Cerebellar nuclear complex (tissue), 1 donor: ENCODE results near the gene LIMCH1.
A peak's percentile ranks its signal among the peaks of the same experiment; 100 is the strongest.
"Not testable (repeated sequence)": the region's sequence is repeated elsewhere in the genome, so short reads cannot be mapped to it uniquely, and the experiment has no call there.

Experiments
- DNase-seq, 2 experiments: peaks; one replicate each; lab custom pipeline; 2025; lab: John Stamatoyannopoulos, UW

Gene LIMCH1, protein sequence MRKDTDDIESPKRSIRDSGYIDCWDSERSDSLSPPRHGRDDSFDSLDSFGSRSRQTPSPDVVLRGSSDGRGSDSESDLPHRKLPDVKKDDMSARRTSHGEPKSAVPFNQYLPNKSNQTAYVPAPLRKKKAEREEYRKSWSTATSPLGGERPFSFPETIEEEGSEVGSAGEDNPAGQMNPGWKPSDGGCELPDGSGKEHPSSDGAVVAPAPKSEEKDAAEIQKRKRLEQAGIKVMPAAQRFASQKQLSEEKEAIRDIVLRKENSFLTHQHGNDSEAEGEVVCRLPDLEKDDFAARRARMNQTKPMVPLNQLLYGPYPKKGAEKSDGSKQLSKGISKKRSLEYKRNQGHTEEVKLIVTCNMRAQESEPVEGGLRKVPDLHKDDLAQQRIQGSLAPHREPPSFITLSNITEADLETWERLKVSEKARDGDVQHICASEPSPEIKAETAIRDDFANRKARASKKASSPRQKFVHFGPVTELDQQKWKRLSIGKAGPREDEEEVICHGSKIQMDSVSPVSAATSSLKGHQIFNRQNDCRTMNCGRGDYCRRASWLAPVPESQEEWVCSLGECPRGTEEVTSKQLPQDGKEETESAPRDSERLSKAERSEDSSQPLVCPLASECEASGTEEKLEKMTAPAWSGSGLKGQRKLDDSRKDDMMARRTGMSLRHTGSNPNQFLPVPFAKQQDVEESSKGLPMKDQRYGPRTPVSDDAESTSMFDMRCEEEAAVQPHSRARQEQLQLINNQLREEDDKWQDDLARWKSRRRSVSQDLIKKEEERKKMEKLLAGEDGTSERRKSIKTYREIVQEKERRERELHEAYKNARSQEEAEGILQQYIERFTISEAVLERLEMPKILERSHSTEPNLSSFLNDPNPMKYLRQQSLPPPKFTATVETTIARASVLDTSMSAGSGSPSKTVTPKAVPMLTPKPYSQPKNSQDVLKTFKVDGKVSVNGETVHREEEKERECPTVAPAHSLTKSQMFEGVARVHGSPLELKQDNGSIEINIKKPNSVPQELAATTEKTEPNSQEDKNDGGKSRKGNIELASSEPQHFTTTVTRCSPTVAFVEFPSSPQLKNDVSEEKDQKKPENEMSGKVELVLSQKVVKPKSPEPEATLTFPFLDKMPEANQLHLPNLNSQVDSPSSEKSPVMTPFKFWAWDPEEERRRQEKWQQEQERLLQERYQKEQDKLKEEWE (N-terminal part only)

DNA sequence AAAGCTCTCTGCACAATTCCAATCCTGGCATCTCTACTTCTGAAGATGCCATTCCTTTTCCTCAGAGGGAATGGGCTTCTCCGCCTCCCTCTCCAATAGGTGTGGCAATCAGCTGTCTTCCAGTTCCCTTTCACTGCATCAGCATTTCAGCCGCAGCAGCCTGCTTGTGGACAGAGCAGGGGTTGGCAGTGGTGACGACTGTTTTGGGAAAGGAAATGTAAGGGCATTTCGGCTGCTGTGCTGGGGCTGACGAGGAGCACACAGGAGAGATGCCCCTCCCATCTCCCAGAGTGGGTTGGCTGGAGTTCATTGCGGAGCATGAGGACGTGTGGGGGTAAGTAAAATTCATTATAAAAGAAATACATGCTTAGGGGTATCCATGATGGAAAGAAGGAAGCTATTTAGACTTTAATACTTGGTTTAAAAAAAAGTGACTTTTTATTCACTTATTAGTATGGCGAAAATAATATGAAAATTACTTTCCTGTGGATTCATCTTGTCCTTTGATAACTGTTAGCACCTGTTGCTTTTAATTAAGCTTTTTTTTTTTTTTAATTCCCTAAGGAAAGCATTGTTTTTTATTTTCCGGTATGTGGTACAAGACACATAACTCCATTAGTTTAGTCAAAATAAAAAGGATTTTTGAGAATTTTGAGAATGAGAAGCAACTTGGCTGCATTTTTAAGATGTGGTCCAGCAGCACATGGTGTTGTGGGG is at the start of gene LIMCH1:
Gene LIMCH1 (plus strand): TSS at position 141 of the 717 bp plus-strand sequence. CDS start 67,839 bp downstream, outside the sequence.
- no peak for DNase-seq

DNA sequence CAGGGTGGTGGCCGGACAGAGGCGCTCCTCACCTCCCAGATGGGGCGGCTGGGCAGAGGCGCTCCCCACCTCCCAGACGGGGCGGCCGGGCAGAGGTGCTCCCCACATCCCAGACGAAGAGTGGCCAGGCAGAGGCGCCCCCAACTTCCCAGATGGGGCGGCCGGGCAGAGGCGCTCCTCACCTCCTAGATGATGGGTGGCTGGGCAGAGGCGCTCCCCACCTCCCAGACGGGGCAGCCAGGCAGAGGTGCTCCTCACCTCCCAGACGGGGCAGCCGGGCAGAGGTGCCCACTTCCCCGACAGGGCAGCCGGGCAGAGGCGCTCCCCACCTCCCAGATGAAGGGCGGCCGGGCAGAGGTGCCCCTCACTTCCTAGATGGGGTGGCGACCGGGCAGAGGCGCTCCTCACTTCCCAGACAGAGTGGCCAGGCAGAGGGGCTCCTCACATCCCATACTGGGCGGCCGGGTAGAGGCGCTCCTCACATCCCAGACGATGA is 46.8 kb upstream of the LIMCH1 start:
- DNase-seq, result not testable (repeated sequence)

DNA sequence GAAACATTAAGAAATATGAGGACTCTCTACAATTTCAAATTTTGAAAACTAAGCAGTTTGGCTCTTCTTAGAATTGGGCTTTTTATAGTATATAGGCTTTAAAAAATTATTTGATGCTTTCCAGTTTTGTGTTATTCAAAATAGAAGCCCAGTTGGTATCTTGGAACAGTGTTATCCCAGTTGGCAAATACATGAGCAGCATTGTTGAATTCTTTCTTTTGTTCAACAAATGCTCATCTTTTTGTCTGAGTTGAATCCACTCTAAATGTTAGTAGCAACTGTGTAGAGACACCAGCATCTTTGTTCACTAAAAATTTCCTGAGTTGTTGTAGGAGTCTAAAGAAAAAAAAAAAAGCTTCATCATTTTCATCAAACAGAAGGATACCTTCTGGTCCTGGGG is 41.0 kb upstream of the LIMCH1 start:
- no peak for DNase-seq

DNA sequence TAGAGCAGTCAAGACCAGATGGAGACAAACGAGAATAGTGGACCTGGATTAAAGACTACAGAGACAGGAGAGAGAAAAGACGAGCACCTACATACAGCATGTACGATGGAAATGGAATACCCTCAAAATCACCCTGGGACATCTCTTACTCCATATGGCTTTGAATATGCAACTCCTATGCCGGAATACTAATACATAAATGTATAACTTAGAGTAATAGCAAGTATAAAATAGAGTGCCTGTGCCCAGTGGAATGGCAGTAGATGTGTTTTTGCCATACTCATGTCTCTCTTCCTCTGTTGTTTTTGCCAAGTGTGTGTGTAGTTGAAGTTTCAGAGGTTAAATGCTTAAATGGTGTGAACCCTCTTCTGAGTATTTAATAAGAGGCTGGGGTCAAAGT is 39.8 kb upstream of the LIMCH1 start:
- no peak for DNase-seq

DNA sequence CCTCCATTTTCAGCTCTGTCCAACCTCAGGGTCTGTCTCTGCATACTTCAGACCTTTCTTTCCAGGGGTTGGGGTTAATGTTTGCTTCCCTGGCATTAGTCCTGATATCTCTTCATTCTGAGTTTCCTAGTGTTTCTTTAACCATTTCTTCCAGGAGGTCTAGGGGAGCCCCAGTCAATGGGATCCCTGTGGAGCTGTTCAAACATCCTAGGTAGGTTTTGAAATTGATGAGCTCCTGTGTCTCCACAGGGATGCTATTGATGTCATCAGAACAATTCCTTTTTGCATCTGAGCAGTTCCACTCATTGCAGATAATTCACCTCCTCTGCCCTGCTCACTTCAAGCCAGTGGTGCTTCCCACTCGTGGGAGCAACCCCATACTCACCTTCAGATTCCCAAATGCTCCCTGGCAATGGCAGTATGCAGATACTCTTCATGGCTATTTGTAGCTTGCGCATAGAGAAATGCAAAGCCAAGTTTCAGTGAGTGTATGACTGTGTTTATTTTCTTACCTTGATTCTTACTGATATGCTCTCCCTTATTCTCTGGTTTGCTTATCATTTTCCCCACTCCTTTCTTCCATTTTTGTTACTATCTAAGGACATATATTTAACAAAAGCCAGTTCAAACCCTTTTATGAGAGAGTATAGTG is 33.7 kb upstream of the LIMCH1 start:
- no peak for DNase-seq

DNA sequence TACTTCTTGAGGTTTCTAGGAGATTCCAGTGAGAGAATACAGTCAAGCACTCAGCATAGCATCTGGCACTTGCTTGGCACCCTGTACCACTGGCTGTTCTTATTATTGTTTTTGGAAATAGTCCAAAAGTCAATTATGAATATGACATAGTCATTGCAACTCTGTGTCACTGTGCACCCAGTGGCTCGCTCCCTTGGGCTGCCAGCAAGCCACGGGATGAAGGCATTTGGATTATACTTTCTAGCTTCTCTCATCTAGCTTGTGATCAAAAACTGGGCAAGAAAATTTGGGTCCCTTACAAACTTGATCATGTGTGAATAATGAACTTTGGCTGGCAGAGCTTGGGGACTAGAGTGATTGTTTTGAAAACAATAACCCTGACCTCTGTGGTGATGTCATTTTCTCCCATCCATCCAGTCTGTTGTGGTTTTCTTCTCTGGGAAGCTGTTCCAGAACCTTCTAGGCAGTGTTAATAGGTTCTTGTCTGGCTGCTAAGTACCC is 32.7 kb upstream of the LIMCH1 start:
- DNase-seq, result no peak

DNA sequence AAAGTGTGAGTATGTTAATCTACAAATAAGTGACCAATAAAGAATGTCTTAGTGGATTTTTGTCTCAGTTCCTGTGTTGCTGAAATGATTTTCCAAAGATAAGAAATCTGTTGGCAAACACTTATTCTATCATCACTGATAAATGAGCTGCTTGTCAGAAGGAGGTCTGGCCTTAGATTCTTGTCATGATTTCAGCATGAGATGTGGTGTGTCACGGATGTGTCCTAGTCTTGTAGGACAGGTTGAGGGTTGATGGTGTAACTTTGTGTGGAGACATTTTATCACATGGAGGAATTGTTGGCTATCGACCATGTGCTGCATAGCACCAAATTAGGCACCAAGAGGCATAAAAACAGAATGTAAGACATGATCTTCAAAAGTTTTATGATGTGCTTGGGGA is 31.8 kb upstream of the LIMCH1 start:
- no peak for DNase-seq

DNA sequence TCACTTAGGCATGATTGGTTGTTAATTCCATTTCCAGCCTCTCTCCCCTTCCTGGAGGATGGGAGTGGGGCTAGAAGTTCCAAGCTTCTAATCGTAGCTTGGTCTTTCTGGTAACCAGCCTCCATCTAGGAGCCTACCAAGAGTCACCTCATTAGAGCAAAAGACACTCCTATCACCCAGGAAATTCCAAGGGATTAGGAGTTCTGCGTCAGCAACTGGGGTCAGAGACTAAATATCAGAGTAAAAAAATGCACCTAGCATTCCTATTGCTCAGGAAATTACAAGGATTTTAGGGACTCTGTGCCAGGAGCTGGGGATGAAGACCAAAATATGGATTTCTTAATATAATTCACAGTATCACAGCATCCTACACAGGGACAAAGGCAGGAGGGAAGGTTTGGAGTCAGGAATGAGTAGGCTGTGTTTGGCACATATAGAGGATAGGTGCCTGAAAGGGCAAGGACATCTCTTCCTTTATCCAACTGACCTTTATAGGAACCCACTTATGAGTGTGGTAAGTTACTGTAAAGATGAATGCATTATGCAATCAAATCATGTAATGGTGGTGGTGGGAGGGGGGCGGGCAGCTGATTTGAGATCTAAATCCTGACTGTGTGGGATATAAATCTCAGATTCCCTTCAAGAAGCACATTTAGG is 30.5 kb upstream of the LIMCH1 start:
- no peak for DNase-seq

DNA sequence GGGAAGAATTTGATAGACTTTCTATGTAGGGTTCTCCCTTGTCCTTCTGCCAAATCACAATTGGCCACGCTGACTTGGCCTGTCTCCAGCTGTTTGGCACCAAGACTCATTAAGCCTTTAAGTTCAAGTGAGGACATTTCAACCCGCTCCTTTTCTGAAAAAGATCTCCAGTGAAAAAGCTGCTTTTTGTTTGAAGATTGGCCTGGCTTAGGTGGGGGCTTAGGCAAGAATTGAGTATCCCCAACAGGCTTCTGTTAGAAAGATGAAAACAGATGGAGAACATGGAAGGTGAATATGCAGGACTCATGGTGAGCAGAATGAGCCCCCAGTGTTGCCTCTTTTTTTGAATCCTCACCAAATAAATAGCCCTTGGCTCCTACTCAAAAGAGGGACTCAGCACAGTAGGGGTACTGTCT is 28.5 kb upstream of the LIMCH1 start:
- DNase-seq, result peak in 1 of 2 experiments; percentile 4

DNA sequence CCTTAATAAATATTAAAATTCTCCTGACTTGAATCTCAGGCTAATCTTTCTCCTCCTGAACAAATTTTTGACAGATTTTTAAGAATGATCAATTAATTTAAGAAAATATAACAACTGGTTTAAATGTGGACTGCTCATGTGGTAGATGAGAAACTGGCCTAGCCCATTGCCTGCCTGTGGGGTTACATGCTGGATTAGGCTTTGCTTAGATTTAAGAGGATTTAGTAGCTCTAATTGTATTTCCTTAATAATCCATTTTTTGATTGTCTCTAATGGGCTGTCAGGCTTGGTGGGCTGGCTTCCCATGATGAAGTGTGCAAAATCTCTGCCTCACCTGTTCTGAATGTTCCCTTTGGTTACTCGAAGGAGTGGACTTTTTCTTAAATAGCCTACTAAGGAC is 27.8 kb upstream of the LIMCH1 start:
- no peak for DNase-seq

DNA sequence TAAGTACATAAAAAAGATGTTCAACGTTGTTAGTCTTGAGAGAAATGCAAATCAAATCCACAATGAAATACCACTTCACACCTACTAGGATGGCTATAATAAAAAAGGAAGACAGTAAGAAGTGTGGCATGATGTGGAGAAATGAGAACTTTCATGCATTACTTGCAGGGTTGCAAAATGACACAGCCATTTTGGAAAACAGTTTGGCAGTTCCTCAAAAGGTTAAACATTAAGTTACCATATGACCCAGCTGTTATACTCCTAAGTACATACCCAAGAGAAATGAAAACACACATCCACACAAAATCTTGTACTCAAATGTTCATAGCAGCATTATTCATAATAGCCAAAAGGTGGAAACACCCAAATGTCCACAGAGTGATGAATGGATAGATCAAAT is 25.8 kb upstream of the LIMCH1 start:
- DNase-seq, result no peak

DNA sequence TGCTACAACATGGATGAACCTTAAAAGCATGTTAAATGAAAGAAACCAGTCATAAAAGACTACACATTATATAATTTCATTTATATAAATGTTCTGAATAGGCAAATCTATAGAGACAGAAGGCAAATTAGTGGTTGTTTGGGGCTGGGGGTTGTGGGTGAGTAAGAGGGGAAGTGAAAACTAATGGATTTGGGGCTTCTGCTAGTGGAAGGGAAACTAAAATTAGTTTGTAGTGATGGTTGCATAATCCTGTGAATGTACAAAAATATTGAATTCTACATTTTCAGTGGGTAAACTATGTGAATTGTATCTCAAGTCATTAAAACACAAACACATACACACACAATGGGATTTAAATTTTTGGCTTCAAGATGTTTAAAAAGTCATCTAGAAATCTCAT is 25.4 kb upstream of the LIMCH1 start:
- no peak for DNase-seq

DNA sequence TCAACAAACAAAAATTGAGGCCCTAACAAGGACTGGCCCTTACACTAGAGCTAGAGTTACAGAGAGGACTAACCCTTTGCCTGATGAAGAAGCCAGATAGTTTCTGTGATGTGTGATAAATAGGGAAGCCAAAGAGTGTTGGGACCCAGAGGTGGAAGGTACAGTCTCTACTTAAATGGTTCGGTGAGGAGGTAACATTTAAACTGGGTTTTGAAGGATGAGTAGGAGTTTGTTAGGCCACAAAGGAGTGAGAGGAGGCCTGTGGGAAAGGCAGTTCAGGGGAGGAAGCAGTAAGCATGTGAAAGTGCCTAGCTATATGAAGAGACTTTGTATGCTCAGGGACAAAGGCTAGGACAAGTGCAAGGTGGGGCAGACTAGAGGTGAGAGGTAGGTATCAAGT is 23.8 kb upstream of the LIMCH1 start:
- DNase-seq, result no peak

DNA sequence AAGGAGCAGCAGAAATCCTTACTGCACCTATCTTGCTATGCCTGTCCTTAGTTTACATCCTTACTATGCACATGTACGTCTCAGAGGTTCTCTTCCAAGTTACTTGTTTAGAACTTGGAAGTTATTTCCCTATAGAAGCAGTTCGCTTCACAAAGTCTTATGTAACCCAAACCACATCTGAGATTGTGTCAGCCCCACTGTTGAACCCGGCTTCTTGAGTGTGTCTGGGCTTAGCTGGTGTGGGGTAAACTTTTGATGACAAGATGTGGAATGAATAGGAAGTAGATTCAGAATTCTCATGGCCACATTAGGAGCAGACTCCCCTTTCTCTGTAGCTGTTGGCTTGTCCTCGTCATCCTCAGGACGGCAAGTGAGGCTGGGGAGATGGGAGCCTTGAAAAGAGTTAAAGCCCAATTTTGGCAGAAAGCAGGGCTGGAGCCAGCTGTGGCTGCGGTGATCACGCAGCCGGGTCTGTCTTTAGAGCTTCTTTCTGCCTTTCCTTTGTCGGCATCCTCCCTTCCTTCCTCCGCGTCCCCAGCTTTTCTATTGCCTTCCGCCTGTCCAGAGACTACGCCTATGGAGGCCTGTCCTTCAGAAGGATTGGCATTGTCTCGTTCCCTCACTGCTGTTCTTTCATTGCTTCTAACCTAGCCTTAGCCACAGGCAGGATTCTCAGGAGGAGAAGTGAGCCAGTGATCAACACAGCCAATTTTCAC is 23.0 kb upstream of the LIMCH1 start:
- DNase-seq, result no peak

DNA sequence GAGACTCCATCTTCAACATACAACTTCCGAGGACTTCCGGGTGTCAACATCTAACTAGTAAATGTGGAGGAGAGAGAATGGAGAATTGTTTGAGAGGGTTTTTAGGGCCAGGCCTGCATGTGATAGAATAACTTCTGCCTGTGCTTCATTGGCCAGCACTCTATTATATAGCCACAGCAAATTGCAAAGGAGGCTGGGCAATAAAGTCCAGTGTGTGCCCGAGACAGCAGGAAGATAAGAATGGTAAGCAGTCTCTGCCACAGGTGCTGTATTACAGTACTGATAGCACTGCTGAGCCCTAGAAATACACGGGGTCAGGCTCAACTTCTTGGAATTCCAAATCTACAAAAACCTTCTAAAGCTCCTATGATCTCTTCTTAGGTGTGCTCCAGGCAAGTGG is 20.8 kb upstream of the LIMCH1 start:
- no peak for DNase-seq

DNA sequence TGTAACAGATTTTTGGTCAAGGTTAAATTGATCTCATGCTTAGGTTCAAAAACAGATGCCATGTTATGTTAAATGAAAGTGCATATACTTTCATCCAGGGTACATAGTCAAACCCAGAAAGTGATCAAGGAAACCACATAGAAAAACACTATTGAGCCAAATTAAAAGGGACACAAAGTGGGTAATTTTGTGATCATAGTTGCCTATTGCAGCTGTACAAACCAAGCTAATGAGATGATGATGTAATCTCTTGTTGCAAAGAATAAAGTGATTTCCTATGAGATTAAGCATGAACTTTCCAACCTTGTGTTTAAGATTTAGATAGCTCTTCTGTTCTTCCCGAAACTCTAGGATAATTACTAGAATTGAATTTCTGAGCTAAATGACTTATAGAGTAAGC is 20.2 kb upstream of the LIMCH1 start:
- DNase-seq, result no peak

DNA sequence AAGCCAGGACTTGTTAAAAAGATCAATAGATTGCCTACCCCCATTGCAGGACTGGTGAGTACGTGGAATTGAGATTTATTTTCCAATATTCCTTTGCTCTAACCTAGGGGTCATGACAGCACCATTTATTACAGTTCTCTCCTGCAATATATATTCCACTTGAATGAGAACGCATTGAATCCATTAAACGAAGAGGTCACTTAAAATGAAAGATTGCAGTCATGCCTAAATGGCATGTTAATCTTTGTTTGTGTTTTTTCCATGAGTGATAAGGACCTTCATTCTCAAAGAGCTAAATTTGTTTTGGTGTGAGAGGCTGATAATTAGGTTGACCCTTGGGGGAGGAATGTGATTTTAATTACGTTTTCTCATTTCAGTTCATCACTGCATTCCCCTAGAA is 13.5 kb upstream of the LIMCH1 start:
- DNase-seq, result no peak

DNA sequence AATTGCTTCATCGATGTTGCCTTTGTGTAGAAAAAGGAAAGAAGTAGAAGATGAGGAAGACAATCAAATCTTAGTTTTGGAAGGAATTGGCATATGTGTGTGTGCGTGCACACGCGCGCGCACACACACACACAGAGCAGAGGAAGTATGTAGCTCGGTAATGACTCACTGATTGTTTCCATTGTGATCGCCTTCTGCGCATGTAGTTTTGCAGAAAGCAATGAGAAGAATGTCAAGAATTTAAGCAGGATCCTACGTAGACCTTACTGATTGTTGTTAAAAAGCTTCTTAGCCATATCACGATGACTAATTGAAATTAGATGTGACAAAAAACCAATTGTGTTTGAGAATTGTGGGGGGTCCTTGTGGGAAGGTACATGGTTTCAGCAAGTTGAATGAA is 12.8 kb upstream of the LIMCH1 start:
- DNase-seq, result no peak

DNA sequence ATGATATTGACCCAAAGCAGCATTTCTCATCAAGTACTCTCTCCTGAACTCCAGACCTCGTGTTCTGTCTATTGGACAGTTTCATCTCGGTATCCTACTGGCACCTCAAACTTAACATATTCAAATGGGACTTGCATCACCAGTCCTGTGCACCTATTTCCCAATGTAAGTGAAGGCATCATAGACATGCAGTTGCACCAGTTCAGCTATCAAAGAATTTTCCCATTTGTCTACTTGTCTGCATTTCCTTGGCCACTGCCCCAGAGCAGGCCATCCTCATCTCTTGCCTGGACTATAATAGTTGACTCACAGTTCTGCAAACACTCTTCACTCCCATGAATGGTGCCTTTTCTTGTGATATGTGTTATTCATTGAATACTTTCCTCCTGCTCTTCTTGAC is 11.3 kb upstream of the LIMCH1 start:
- no peak for DNase-seq
